HG03457 (cell line): ENCODE data around the gene TAB2.

Experiments
- ATAC-seq: cut with Tn5 transposase; IDR thresholded peaks from one replicate; pipeline ENCODE4 v1.9.1; 2021; ENCODE audit warnings: moderate number of reproducible peaks; ENCODE audit not compliant: unreplicated experiment

Gene TAB2

DNA sequence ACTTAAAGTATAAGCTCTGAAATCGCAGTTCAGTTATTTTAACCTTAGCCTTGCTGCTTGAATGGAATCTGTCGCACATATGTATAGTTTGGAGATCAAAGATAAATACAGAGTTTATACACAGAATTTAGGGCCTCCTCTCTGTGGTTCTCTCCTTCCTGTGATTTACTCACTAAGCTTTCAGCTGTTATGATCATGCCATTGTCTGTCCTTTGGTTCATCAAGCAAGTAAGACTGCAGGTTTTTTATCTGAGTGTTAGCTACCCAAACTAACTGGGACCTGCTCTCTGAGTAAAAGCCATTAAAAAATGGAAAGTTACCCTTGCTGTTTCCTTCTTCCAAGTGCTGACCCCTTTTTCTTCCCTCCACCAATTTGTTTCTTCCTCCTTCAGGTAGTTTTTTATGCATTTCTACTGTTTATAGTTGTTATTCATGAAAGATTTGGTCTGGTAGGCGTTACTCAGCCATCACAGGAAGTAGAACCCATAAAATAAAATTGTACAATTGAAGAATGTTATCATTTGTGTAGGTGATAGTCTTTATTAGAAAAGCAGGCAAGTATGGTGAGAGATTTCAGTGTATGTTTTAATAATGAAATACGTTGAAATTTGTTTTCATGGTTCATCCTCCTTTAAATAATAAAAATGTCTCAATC, 48.9 kb downstream of the TAB2 start:
- ATAC-seq = no peak

DNA sequence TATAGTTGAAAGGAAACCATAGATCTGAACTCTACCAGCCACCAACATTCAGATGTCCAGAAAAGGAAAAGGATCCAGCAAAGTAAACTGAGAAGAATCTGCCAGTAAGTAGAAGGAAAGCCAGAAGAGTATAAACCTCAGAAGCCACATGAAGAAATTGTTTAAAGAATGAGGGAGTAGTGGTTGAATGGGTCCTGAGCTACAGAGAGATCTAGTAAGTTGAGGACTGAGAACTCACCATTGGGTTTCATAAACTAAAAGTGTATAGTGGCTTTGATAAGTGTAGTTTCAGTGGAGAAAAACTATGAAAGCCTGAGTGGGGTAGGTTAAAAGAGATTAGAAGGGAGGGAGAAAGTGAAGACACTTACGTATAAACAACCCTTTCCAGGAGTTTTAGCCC, 50.6 kb downstream of the TAB2 start:
- ATAC-seq = no peak

DNA sequence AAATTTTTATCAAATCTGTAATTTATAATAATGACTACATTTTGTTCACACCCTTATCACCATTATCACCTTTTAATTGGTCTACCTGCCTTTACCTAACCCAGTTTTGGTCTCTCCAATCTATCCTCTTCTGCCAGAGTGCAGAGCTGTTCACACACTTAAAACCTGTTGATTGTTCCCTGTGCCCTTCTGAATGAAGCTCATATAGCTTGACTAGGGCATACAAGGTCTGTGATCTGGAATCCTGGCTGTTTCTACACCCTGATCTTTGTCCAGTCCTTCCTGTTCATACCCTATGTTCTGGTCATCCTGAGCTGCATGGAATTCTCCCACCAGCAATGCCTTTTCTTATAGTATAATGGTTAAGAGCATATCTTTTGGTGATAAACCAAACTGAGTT, 53.6 kb downstream of the TAB2 start:
- no peak for ATAC-seq

DNA sequence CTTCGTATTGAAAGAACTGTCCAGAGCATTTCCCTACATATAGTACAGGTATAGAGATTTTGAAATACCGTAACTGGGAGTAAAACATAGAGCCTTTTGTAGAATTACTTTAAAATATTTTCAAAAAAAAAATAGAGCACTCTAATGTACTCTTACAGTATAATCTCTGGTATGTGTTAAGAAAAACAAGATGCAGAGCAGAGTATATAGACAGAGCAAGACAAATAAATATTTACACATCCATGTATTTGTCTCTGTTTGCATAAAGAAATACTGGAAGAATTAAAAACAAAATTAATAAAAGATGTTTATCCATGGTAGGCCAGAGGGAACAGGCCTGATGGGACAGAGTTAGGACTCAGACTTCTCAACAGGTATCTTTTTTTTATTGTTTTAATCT, 54.5 kb downstream of the TAB2 start:
- ATAC-seq = no peak

DNA sequence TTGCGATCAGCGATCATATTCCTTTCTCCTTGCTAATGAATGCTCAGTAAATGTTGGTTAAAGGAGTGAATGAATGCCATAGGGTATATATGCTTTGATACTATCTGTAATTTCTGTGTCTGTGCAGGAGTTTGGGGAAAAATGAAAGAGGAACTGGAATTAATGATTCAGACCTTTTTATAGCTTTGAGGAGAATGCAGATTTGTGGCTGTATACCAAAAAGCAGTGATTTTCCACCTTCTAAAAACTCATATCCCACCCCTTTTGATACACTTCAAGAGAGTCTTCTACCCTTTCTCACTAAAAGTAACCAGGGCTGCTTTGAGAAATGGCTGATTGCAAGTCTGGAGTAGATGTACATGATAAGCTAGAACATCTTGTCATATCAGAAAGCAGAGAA, 56.0 kb downstream of the TAB2 start:
- ATAC-seq = no peak

DNA sequence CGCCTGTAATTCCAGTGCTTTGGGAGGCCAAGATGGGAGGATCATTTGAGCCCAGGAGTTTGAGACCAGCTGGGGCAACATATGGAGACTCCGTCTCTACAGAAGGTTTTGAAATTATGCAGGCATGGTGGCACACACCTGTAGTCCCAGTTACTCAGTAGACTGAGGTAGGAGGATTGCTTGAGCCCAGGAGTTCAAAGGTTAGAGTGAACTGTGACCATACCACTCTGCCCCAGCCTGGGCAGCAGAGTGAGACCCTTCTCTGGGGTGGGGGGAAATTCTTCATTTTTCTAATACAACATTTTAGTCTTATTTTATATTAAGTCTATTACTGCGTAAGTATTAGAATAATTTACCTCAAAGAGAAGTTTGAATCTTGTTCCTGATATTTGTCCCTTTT, 62.5 kb downstream of the TAB2 start:
- ATAC-seq = no peak

DNA sequence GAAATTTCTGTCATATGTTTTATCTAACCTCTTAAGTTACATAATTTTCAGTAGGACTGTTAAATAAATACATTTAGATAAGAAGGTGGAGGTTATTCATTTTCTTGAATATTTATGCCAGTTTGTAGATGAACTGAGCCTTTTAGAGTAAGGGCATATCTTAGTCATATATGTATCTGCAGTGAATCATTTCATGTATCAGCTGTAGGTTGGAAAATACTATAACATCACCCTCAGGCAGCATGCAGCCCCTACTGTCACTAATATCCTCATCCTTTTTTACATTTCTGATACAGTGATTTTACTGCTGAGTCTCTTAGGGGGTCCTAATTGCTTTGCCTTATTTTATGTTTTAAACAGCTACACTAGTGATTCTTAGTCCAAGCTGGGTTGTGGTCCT, 63.0 kb downstream of the TAB2 start:
- ATAC-seq = no peak

DNA sequence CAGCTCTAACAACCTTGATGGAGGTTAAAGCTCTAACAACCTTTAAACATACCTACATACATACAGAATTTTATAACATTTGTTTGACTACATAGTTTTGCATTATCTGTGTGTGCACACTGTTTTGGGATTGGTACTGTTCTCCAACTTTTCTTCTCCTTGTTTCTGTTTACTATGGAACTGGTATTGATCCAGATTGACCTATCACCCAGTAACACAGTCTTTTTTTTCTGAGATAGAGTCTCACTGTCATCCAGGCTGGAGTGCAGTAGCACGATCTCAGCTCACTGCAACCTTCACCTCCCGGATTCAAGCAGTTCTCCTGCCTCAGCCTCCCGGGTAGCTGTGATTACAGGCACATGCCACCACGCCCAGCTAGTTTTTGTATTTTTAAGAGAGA, 65.9 kb downstream of the TAB2 start:
- ATAC-seq = no peak

DNA sequence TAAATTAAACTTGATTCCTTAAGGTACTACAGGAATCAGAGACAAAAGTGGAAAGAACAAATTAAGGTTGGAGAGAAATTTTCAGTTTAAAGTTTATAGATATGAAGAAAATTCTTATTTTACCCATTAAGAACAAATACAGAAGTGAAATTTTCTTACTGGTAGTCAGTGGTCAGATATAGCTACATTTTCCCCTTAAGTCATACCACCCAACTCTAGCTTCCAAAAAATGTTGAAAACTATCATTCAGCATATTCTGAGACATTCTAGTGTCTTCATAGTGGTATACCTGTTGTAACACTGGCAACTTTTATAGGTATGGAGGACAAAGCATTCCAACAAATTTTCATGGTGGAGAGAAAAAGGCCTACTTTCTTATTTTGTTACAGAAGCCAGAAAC, 67.0 kb downstream of the TAB2 start:
- ATAC-seq = no peak

DNA sequence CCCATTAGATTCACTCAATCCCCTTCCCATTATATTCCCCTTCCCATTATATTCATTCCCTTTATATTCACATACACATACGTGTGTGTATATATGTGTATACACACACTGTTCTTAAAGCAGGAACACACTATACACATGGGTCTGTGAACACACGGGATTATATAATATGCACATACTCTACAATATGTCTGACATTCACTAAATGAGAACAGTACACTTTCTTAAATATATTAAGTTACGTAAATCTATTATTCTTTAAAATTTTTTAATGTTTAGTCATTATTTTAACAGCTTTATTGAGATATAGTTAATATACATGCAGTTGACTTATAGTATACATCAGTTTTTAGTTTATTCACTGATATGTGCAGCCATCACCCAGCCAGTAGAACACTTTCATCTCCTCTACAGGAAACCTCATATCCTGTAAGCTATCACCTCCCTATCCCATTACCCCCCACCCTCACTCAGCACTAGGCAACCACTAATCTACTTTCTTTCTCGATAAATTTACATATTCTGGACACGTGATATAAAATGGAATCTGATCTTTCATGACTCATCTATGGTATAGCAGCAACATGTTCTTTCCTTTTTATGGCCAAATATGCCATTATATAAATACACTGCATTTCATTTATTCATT, 68.6 kb downstream of the TAB2 start:
- ATAC-seq = no peak

DNA sequence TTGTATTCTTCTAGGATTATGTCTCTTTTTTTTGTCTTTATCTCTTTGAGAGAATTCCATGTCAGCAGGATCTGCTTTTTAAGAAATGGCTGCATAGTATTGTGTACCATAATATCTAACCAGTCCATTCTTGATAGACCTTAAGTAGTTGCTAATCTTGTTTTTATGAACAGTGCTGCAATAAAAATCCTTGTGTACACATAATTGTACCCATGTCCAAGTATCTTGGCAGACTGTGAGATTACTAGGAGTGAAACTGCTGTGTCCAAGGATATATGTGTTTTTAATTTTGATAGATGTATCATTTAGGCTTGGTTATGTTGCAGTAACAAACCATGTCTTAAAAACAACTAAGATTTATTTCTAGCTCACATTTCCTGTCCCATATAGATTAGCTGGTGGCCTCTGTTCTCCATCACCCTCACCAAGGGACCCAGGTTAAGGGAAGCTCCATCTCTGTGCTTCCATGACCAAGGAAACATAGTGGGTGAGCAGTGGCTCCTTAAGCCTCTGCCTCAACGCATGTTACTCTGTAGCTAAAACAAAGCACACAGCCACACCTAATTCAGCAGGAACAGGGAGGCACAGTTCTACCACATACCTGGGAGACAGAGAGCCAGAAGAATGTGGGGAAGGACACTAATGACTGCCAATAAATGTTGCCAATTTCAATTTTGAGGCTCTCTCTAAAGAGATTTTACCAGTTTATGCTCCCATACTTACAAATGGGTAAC, 70.4 kb downstream of the TAB2 start:
- ATAC-seq = no peak

DNA sequence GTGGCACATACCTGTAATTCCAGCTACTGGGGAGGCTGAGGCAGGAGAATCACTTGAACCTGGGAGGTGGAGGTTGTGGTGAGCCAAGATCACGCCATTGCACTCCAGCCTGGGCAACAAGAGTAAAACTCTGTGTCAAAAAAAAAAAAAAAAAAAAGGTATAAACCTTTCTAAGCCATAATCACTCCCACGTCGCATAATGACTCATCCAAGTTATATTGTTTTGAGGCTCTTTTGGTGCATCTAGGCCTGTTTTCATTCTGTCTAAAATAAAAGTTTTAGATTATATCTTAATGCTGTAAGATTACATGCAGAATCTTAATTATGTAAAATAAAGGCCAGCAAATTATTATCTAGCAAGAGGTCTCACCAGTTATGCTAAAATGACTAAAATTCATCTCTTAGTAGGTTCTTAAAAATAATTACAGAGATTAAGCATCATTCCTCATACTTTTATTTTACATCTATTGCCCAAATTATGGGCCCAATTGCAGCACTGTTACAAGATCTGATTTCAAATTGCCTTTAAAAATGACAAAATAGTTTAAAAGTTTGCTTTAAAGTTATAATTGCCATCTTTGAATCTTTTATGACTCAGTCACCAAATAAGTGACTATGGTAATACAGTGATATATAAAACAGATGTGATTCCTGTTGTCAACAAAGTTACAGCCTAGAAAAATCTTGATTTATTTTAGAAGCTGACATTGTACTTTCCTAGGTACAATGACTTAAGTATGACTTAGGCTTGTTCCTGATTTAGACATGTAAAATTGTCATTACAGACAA, 72.2 kb downstream of the TAB2 start:
- ATAC-seq = no peak

DNA sequence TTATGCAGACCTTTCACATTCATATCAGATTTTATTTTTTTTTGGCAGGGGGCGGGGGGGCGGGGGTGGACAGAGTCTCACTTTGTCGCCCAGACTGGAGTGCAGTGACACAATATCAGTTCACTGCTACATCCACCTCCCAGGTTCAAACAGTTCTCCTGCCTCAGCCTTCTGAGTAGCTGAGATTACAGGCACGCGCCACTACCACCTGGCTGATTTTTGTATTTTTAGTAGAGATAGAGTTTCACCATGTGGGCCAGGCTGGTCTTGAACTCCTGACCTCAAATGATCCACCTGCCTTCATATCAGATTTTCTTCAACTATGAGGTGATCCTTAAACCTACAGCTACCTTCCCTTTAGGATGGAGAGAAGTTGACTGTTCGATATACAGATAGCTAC, 74.6 kb downstream of the TAB2 start:
- no peak for ATAC-seq

DNA sequence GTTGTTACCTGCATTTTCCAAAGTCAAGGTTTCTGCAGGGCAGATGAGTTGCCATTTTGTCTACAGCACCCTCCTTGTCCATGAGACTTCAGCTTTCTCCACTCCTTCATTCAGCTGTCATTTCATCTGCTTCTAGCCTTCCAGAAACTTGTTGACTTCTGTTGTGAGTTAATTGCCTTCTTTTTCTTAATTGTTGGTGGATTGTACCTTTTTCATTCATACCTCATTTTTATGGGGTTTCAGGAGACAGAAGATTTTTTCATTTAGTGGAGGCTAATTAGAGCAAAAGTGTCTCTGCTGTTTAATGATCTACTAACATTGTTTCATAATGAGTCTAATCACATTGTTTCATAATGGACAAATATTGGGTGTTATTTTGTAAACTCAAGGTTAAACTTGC, 75.0 kb downstream of the TAB2 start:
- no peak for ATAC-seq

DNA sequence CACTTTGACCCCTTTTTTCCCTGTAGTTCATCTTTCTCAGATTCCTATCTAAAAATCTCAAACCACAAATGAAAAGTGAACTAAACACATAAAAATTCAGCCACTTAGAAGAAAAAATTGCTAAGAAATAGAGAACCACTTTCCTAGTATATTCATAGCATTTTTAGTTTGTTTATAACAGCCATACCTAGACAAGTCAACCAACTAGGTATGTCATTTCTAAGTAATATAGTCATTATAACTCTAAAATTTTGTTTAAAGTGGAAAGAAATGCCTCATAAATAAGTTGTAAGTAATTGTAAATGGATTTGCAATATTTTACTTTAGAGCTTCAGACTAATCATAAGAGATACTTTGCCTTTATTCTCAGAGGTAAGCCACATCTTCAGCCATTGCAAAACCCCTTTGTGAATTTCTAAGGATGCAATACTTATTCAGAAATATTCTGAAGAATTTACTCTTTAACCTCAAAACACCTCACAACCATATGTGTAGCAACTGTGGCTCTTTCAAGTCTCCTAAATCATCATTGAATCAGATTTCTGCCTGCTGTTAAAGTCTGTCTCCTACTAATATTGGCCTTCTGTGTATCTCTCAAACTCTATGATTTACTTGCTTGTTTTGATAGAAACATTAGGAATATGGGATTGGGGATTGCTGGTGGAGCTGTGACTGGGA, 75.6 kb downstream of the TAB2 start:
- ATAC-seq = no peak

DNA sequence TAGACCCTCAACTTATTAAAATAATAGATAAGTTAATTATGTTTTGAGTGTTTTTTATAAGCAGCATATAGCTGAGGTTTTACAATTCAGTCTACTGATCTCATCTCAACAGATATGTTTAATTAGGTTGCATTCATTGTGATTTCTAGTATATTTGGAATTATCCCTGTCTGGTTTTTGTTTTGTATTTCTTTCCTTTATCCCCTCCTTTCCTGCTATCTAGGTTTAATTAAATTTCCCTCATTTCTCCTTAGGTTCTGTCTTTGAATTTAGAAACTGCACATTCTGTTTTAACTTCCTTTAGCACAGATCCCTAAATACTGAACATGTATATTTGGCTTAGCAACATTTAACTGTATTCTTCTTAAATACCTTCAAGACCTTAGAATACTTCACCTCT, 77.7 kb downstream of the TAB2 start:
- no peak for ATAC-seq

DNA sequence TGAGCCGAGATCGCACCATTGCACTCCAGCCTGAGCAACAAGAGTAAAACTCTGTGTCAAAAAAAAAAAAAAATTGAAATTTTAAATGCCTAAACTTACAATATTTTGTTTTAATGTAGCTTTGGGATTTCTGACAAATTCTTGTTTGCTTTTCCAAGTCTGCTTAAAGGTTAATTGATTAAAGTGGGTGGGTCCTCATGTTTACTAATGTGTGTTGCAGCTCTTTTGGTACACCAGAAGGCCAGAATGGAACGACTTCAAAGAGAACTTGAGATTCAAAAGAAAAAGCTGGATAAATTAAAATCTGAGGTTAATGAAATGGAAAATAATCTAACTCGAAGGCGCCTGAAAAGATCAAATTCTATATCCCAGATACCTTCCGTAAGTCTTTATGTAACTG, 79.9 kb downstream of the TAB2 start:
- ATAC-seq = no peak

DNA sequence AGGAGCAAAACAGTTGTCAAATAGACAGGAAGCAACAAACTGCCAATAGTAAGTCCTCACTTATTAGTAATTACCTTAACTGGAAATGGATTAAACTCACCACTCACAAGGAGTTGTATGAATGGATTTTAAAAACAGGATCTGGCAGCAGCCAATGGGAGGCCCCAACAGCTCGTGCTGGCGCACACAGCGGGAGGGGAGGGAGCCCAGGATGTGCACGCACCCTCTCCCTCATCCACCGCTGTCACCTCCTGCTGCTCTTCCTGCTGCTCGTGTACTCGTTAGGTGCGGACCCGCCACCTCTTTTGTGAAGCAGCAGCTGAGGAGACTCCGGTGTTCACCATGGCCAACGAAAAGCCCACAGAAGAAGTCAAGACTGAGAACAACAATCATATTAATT, 82.5 kb downstream of the TAB2 start, which contains the start of gene SUMO4:
TSS of gene SUMO4 (plus strand) at position 213 of the 400 bp plus-strand sequence. CDS start at position 343, 130 bp downstream.
- no peak for ATAC-seq

DNA sequence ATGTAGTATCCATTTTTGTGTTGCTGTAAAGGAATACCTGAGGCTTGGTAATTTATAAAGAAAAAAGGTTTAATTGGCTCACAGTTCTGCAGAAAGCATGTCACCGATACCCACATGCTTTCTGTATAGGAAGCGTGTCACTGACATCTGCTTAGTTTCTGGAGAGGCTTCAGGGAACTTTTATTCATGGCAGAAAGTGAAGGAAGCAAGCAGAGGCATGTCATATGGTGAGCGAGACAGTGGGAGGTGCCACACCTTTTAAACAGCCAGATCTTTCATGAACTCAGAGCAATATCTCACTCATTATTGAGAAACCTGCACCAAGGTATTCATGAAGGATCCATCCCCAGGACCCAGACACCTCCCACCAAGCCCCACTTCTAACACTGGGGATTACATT, 86.0 kb downstream of the TAB2 start:
- no peak for ATAC-seq

DNA sequence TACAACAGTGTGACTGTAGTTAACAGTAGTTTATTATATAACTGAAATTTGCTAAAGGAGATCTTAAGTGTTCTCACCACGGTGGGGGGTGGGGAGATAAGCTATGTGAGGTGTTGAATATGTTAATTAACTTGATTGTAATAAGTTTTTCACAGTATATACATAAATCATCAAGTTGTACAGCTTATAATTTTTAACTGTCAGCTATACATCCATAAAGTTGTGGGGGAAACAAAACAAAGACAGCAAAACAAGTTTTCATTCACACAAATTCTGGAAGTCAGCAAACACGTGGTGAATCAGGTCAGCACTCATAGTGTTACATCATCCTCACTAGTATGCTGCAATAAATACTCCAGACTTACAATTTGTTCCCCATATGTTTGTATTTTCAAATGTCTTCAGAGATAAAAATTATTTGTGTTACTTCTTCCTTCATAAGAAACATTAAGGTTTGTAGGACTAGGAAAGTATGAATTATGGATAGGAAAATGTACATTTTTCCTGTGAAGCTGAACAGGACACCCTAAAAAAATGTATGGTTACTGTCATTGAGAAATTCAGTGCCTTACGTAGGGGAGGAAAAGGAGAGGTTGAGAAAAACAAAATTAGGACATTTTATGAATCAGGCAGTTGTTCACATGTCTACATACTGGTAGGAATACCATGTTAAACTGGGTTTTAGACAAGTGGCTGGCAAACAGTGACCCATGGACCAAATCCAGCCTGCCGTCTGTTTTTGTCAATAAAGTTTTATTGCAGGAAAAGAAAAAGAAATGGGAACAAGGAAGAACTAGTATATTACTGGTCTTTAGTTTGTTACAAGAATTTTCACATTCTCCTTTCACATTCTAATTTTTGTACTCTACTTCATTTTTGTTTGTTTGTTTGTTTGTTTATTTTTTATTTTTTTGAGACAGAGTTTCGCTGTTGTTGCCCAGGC, 88.6 kb downstream of the TAB2 start:
- ATAC-seq = no peak
